ENCODE measurements around the gene GLG1. TPM values are rescaled to one million over a fixed set of nuclear protein-coding genes. Genes with fewer than 3 reads are reported as not detected.

GLG1 gene
- total RNA-seq, 1 donor from 2014 or later: 276 TPM

DNA sequence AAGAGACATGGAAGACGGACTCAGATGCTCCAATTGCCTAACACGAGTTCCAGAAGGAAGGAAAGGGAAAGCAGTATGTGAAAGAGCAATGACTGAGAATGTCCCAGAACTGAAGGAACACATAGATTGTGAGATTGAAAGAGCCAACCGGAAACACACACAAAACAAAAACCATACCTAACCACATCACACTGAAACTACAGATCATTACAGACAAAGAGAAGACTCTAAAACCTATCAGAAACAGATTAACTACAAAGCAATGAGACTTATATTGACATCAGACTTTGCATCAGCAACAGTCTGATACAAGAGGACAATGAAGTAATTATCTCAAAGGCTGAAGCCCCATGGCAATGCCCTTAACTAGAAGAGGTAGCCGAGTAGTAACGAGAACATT, 140.0 kb downstream of the GLG1 start:
- Mint-ChIP-seq H3K36me3 (ENCODE audit: low read depth) (peaks cover 58% of the 10 kb centered on the region), H3K27ac (ENCODE audit: unreplicated experiment) (no peak overlapping the region), H3K27me3 (ENCODE audit: low read depth) (no peaks in the 10 kb centered on the region), H3K9me3 (ENCODE audit: low read depth) (no peaks in the 10 kb centered on the region), H3K4me1 (ENCODE audit: low read depth) (no peaks in the 10 kb centered on the region), H3K4me3 (ENCODE audit: unreplicated experiment) (no peak overlapping the region)
- no peak for DNase-seq (ENCODE audit: low spot score)
- TF ChIP-seq CTCF (IDR thresholded peaks at IDR 0.05): no peak

GRCh38 chr16:74465851-74466685, 140.8 kb downstream of the GLG1 start:
- Mint-ChIP-seq H3K4me3 (ENCODE audit: unreplicated experiment) (no peak overlapping the region), H3K9me3 (ENCODE audit: low read depth) (no peaks in the 10 kb centered on the region), H3K27ac (ENCODE audit: unreplicated experiment) (peak overlapping the region; percentile 4), H3K36me3 (ENCODE audit: low read depth) (peaks cover 56% of the 10 kb centered on the region), H3K27me3 (ENCODE audit: low read depth) (no peaks in the 10 kb centered on the region), H3K4me1 (ENCODE audit: low read depth) (no peaks in the 10 kb centered on the region)
- DNase-seq (ENCODE audit: low spot score): no peak
- TF ChIP-seq CTCF (IDR thresholded peaks at IDR 0.05): no peak

DNA sequence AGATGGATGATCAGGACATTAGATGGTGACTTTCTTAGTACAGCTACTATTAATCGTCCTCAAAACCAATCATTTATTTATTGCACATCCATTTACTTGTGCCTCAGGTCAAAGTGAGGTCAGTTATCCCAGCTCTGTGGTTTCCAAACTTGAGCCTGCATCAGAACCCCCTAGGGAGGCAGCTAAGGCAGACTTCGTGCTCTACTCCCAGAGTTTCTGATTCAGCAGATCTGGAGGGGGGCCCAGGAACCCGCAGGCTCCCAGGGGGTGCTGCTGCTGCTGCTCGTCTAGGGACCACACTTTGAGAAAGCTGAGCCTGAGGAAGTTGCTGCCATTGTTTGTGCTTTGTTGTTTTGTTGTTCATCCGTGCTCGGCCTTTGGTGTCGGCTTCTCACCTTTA, 141.6 kb downstream of the GLG1 start:
- no peak for TF ChIP-seq CTCF (IDR thresholded peaks at IDR 0.05)
- Mint-ChIP-seq H3K4me1 (ENCODE audit: low read depth) (no peaks in the 10 kb centered on the region), H3K36me3 (ENCODE audit: low read depth) (peaks cover 60% of the 10 kb centered on the region), H3K27me3 (ENCODE audit: low read depth) (no peaks in the 10 kb centered on the region), H3K27ac (ENCODE audit: unreplicated experiment) (no peak overlapping the region), H3K4me3 (ENCODE audit: unreplicated experiment) (no peak overlapping the region), H3K9me3 (ENCODE audit: low read depth) (no peaks in the 10 kb centered on the region)
- no peak for DNase-seq (ENCODE audit: low spot score)

GRCh38 chr16:74463888-74464287, 143.0 kb downstream of the GLG1 start:
- DNase-seq (ENCODE audit: low spot score): no peak
- no peaks in the 10 kb centered on the region for H3K4me1 Mint-ChIP-seq (ENCODE audit: low read depth)
- no peaks in the 10 kb centered on the region for H3K27me3 Mint-ChIP-seq (ENCODE audit: low read depth)
- no peak overlapping the region for H3K27ac Mint-ChIP-seq (ENCODE audit: unreplicated experiment)
- no peaks in the 10 kb centered on the region for H3K9me3 Mint-ChIP-seq (ENCODE audit: low read depth)
- no peak overlapping the region for H3K4me3 Mint-ChIP-seq (ENCODE audit: unreplicated experiment)
- H3K36me3 Mint-ChIP-seq (ENCODE audit: low read depth): peaks cover 57% of the 10 kb centered on the region
- TF ChIP-seq CTCF (IDR thresholded peaks at IDR 0.05): no peak

DNA sequence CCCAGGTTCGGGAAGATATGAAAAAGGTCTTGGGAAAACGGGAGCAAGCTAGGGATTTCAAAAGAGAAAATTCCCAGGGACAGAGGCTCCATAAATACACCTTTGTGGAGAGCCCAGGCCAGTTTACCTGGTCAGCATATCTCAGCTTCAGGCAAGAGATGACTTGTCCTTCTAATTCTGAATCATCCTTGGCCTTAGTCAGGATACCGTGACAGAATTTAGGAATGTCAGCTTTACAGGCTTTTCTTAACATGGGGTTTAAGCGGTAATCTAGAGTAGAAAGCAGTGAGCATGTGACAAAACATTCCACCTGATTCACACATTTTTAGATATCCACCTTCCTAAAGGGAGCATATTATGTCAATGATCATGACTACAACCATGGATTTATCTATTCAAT, 144.6 kb downstream of the GLG1 start:
- no peak overlapping the region for H3K4me3 Mint-ChIP-seq (ENCODE audit: unreplicated experiment)

More for the DNA sequence above, 144.6 kb downstream of the GLG1 start:
- Mint-ChIP-seq H3K9me3 (ENCODE audit: low read depth) (no peaks in the 10 kb centered on the region), H3K4me1 (ENCODE audit: low read depth) (no peaks in the 10 kb centered on the region), H3K27me3 (ENCODE audit: low read depth) (no peaks in the 10 kb centered on the region), H3K36me3 (ENCODE audit: low read depth) (peaks cover 58% of the 10 kb centered on the region), H3K27ac (ENCODE audit: unreplicated experiment) (peak overlapping the region; percentile 14)
- no peak for TF ChIP-seq CTCF (IDR thresholded peaks at IDR 0.05)
- DNase-seq (ENCODE audit: low spot score): no peak
